Naive thymus-derived CD4-positive, alpha-beta T cell (primary cell): Measurements from ENCODE around the gene CCDC144A. TPM values are rescaled to one million over a fixed set of nuclear protein-coding genes. Genes with fewer than 3 reads are reported as not detected.
"Not testable (repeated sequence)": the region's sequence is repeated elsewhere in the genome, so short reads cannot be mapped to it uniquely, and the experiment has no call there.

ENCODE experiments used
- ATAC-seq: fragments of 150-1000 bp; cut with Tn5 transposase; 2 replicates; pipeline ENCODE4 v1.10.0; 2021; ENCODE audit warnings: mild to moderate bottlenecking, moderate library complexity
- CTCF ChIA-PET: fragments of 350-600 bp; sonication (Branson Sonifier 250); formaldehyde crosslinking; loops from one replicate; lab custom pipeline; 2021; ENCODE audit warnings: antibody characterized with exemption; lab: Charles Lee
- POLR2A ChIA-PET: fragments of 350-600 bp; sonication (Branson Sonifier 250); formaldehyde crosslinking; loops from one replicate; lab custom pipeline; 2021; ENCODE audit warnings: antibody characterized with exemption, inconsistent platforms; lab: Charles Lee
- DNase-seq, 9 donors: peaks; one replicate each; pipeline versions ENCODE4 v3.0.0 to v3.0.0-alpha.2; 2020 to 2022; ENCODE audit warnings: mixed read lengths in 1 of 9
- H3K27ac ChIP-seq: one replicate; pipeline ENCODE4 v1.7.0; 2013; ENCODE audit warnings: mild to moderate bottlenecking, low read depth, low read length, moderate library complexity
- H3K27me3 ChIP-seq, 2 donors: one replicate each; pipeline ENCODE4 v1.7.0; 2013; ENCODE audit warnings: low read length in 2 of 2, mild to moderate bottlenecking in 2 of 2, moderate library complexity in 2 of 2; ENCODE audit not compliant: control insufficient read depth in 2 of 2, insufficient read depth in 2 of 2
- H3K36me3 ChIP-seq, 3 experiments: 1 replicate in 2 of 3; 2 replicates in 1 of 3; pipeline ENCODE4 v1.7.0; 2013; ENCODE audit warnings: low read length in 3 of 3, mild to moderate bottlenecking in 3 of 3, moderate library complexity in 1 of 3; ENCODE audit not compliant: insufficient read depth in 3 of 3, control insufficient read depth in 2 of 3
- H3K4me1 ChIP-seq, 2 donors: one replicate each; pipeline ENCODE4 v1.7.0; 2013; ENCODE audit warnings: low read length in 2 of 2, mild to moderate bottlenecking in 2 of 2, moderate library complexity in 1 of 2; ENCODE audit not compliant: control insufficient read depth in 2 of 2, insufficient read depth in 2 of 2
- H3K4me3 ChIP-seq: 2 replicates; pipeline ENCODE4 v1.7.0; 2013; ENCODE audit warnings: mild to moderate bottlenecking, low read length
- H3K9me3 ChIP-seq, 3 experiments: 1 replicate in 2 of 3; 2 replicates in 1 of 3; pipeline ENCODE4 v1.7.0; 2013; ENCODE audit warnings: low read length in 3 of 3; ENCODE audit not compliant: control insufficient read depth in 2 of 3
- H3K27ac Mint-ChIP-seq, 9 donors: one replicate each; pipeline ENCODE4 v1.8.0; 2020 to 2022; ENCODE audit warnings: mixed read lengths in 9 of 9, mild to moderate bottlenecking in 8 of 9, moderate library complexity in 5 of 9, inconsistent platforms in 2 of 9
- H3K27me3 Mint-ChIP-seq, 5 donors: one replicate each; pipeline ENCODE4 v1.8.0; 2021 to 2022; ENCODE audit warnings: mixed read lengths in 5 of 5, mild to moderate bottlenecking in 1 of 5
- H3K36me3 Mint-ChIP-seq, 5 donors: one replicate each; pipeline ENCODE4 v1.8.0; 2020 to 2022; ENCODE audit warnings: mixed read lengths in 5 of 5, mild to moderate bottlenecking in 3 of 5, inconsistent platforms in 1 of 5
- H3K4me1 Mint-ChIP-seq, 7 donors: one replicate each; pipeline ENCODE4 v1.8.0; 2020 to 2022; ENCODE audit warnings: mixed read lengths in 7 of 7, mild to moderate bottlenecking in 3 of 7, inconsistent platforms in 1 of 7
- H3K4me3 Mint-ChIP-seq, 10 donors: one replicate each; pipeline ENCODE4 v1.8.0; 2020 to 2022; ENCODE audit warnings: mild to moderate bottlenecking in 10 of 10, mixed read lengths in 10 of 10, moderate library complexity in 6 of 10, inconsistent platforms in 2 of 10
- H3K9me3 Mint-ChIP-seq, 11 donors: one replicate each; pipeline ENCODE4 v1.8.0; 2020 to 2022; ENCODE audit warnings: mixed read lengths in 11 of 11, mild to moderate bottlenecking in 4 of 11, inconsistent platforms in 1 of 11, moderate library complexity in 1 of 11
- intact Hi-C, 2 donors: fragments of 100-400 bp; cut with micrococcal nuclease; formaldehyde crosslinking; loops; one replicate each; pipeline ENCODE4 v1.15.1; 2023
- polyA plus RNA-seq, 2 donors: library from polyadenylated mRNA; unstranded; fragments of 300-500 nt; fragmentation: Illumina TruSeq; gene quantifications; one replicate each; pipeline ENCODE4 v1.2.3, GENCODE V29; 2021
- total RNA-seq, 6 experiments: library from RNA in 5 of 6; stranded (reverse) in 5 of 6; gene quantifications; 1 replicate in 5 of 6; 2 replicates in 1 of 6; pipeline ENCODE4 v1.2.3 and lab custom pipeline; 2021 to 2026

CCDC144A gene
- total and polyA plus RNA-seq, 7 experiments from 2014 or later: 0.54 to 16.1 (median 11.8) TPM

GRCh38 chr17:16773146-16773522, 83.1 kb downstream of the CCDC144A start:
- DNase-seq, H3K4me3 ChIP-seq, H3K9me3 Mint-ChIP-seq, H3K4me1 Mint-ChIP-seq, H3K36me3 Mint-ChIP-seq, H3K36me3 ChIP-seq, H3K4me3 Mint-ChIP-seq, CTCF ChIA-PET, H3K4me1 ChIP-seq, H3K27me3 Mint-ChIP-seq, H3K27ac ChIP-seq, POLR2A ChIA-PET, ATAC-seq, H3K27ac Mint-ChIP-seq, intact Hi-C loops, H3K9me3 ChIP-seq, H3K27me3 ChIP-seq: not testable (repeated sequence)

DNA sequence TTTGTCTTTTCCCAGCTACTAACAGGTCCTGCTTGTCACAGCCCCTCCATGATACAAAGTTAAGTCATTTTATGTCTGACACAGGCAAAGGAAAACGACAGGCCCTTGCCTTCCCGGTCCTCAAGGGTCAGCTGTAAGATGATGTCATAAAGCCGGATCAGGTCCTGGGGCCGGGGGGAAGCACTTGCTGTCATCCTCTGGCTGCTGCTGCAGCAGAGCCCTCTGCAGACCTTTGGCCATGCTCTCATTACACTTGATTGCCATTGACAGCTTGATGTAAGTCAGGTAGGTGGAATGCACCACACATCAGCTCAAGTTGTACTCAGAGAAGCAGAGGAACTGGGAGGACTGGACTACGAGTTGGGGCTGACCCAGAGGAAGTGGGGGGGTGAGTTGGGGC, 97.8 kb downstream of the CCDC144A start:
- intact Hi-C loops, H3K9me3 ChIP-seq, H3K4me3 Mint-ChIP-seq, ATAC-seq, H3K4me3 ChIP-seq, H3K27ac ChIP-seq, H3K36me3 ChIP-seq, POLR2A ChIA-PET, DNase-seq, H3K36me3 Mint-ChIP-seq, H3K27me3 Mint-ChIP-seq, H3K4me1 ChIP-seq, H3K27me3 ChIP-seq, H3K27ac Mint-ChIP-seq, CTCF ChIA-PET, H3K4me1 Mint-ChIP-seq, H3K9me3 Mint-ChIP-seq: not testable (repeated sequence)

DNA sequence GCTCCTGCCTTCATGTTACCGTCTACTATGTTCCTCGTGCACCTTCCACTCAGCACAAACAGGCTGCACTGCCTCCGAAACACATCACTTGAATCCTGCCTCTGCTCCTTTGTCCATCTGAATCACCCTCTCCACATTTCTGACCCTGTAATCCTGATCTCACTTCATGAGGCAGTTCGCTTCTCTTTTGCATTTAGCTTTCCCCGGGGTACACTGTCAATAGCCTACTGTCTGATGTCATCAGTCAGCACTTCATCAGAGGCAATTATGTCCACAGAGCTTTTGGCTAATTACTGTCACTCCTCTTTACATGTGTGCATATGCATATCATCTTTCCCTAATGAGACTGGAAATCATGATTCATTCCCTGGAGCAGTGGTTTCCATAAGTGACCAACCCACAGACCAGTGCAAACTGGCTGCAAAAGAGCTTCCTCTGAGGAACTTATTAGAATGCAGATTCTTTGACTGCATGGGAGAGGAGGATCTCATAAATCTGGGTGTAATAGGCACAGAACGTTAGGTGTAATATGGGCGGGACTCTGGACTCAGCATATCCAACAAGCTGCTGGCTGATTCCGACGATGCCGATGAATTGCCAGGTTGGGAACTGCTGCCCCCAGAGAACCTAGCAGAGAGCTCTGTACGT, 99.0 kb downstream of the CCDC144A start:
- H3K9me3 Mint-ChIP-seq, H3K4me3 ChIP-seq, H3K27ac Mint-ChIP-seq, H3K9me3 ChIP-seq, H3K27me3 Mint-ChIP-seq, H3K4me1 Mint-ChIP-seq, DNase-seq, CTCF ChIA-PET, H3K27me3 ChIP-seq, H3K36me3 ChIP-seq, intact Hi-C loops, ATAC-seq, H3K4me3 Mint-ChIP-seq, POLR2A ChIA-PET, H3K27ac ChIP-seq, H3K36me3 Mint-ChIP-seq, H3K4me1 ChIP-seq: not testable (repeated sequence)

DNA sequence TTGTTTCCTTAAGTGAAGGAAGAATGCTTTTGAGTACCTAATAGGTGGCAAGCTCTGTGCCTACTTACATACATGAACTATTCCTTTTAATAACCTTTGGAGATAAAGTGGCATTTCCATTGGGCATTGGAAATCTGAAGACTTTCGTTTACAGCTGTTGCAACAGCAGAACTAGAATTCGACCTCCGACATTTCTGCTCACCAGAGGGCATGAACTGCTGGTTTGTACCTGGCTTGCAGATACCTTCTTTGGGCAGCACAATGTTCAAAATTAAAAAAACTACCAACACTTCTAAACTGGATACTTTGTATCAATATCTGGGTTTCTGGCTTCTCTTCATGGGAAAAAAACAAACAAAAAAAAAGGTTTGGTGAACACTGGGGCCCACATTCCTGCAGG, 99.6 kb downstream of the CCDC144A start:
- H3K27ac Mint-ChIP-seq, H3K4me3 ChIP-seq, H3K9me3 Mint-ChIP-seq, H3K27me3 ChIP-seq, H3K36me3 Mint-ChIP-seq, intact Hi-C loops, DNase-seq, H3K4me3 Mint-ChIP-seq, H3K9me3 ChIP-seq, H3K27me3 Mint-ChIP-seq, H3K4me1 Mint-ChIP-seq, H3K4me1 ChIP-seq, CTCF ChIA-PET, H3K36me3 ChIP-seq, ATAC-seq, POLR2A ChIA-PET, H3K27ac ChIP-seq: not testable (repeated sequence)

DNA sequence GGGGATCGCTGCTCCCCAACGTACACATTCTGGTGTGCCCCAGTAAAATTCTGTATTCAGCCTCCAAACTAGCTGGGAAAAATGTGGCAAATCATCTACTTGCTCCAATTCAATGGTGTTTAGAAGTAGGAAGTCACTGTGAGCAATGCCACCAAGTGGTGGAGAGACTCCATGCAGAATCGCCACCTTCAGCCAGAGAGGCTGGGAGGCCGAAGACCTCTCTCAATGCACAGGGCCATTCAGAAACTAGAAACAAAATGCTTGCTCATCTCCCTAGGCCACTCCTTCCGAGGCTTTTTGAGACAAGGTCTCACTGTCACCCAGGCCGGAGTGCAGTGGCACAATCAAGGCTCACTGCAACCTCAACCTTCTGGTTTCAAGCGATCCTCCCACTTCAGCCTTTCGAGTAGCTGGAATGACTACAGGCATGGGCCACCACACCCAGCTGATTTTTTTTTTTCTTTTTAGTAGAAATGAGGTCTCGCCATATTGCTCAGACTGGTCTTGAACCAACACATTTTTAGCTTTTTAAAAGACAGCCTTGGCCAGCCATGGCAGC, 100.4 kb downstream of the CCDC144A start:
- H3K4me1 ChIP-seq, DNase-seq, CTCF ChIA-PET, intact Hi-C loops, H3K36me3 Mint-ChIP-seq, H3K27me3 Mint-ChIP-seq, H3K9me3 ChIP-seq, H3K27ac Mint-ChIP-seq, POLR2A ChIA-PET, H3K4me1 Mint-ChIP-seq, H3K27ac ChIP-seq, H3K9me3 Mint-ChIP-seq, ATAC-seq, H3K27me3 ChIP-seq, H3K36me3 ChIP-seq, H3K4me3 Mint-ChIP-seq, H3K4me3 ChIP-seq: not testable (repeated sequence)

GRCh38 chr17:16794215-16794614, 104.2 kb downstream of the CCDC144A start:
- H3K4me3 ChIP-seq, intact Hi-C loops, POLR2A ChIA-PET, H3K27me3 ChIP-seq, H3K27ac ChIP-seq, H3K9me3 Mint-ChIP-seq, H3K9me3 ChIP-seq, CTCF ChIA-PET, H3K36me3 Mint-ChIP-seq, DNase-seq, H3K4me1 Mint-ChIP-seq, ATAC-seq, H3K36me3 ChIP-seq, H3K27ac Mint-ChIP-seq, H3K27me3 Mint-ChIP-seq, H3K4me1 ChIP-seq, H3K4me3 Mint-ChIP-seq: not testable (repeated sequence)

- H3K27me3 Mint-ChIP-seq, H3K4me3 ChIP-seq, H3K36me3 ChIP-seq, H3K4me3 Mint-ChIP-seq, POLR2A ChIA-PET, H3K4me1 Mint-ChIP-seq, DNase-seq, H3K9me3 Mint-ChIP-seq, H3K27me3 ChIP-seq, H3K9me3 ChIP-seq, H3K27ac ChIP-seq, H3K36me3 Mint-ChIP-seq, ATAC-seq, CTCF ChIA-PET, intact Hi-C loops, H3K4me1 ChIP-seq: not testable (repeated sequence)
- H3K27ac Mint-ChIP-seq: peak overlapping the region in 1 of 9 donors; percentile 20
These were observed 105.9 kb downstream of the CCDC144A start for GRCh38 chr17:16795894-16796293.
